Transverse colon (tissue), 4 donors: ENCODE results near the gene POM121C. TPM values are rescaled to one million over a fixed set of nuclear protein-coding genes. Genes with fewer than 3 reads are reported as not detected.
"Not testable (repeated sequence)": the region's sequence is repeated elsewhere in the genome, so short reads cannot be mapped to it uniquely, and the experiment has no call there.

Source experiments
- DNase-seq: peaks from one replicate; pipeline ENCODE4 v3.0.0-alpha.2; 2019
- H3K27ac ChIP-seq, 4 donors: fragments of 200-600 bp; sonication (generic); 2 replicates each; pipeline ENCODE4 v1.5.1; 2016 to 2018; ENCODE audit warnings: inconsistent platforms in 4 of 4
- H3K27me3 ChIP-seq: fragments of 200-600 bp; sonication (generic); 2 replicates; pipeline ENCODE4 v1.5.1; 2017; ENCODE audit warnings: inconsistent platforms
- H3K36me3 ChIP-seq, 4 donors: fragments of 200-600 bp; sonication (generic); 2 replicates each; pipeline ENCODE4 v1.5.1; 2017 to 2019; ENCODE audit warnings: inconsistent platforms in 4 of 4
- H3K4me1 ChIP-seq, 4 donors: fragments of 200-600 bp; sonication (generic); 2 replicates each; pipeline ENCODE4 v1.5.1; 2017 to 2020; ENCODE audit warnings: inconsistent platforms in 4 of 4
- H3K4me3 ChIP-seq, 4 donors: fragments of 200-600 bp; sonication (generic); 1 replicate in 1 of 4; 2 replicates in 3 of 4; pipeline versions ENCODE4 v1.5.1 to v1.6.1; 2017 to 2019; ENCODE audit warnings: inconsistent platforms in 4 of 4
- H3K9me3 ChIP-seq, 2 donors: fragments of 200-600 bp; sonication (generic); 2 replicates each; pipeline ENCODE4 v1.5.1; 2017 to 2019; ENCODE audit warnings: inconsistent platforms in 2 of 2
- WGBS, 2 donors: methylation state at CpG; one replicate each; pipeline ENCODE4 v1.1.5; 2018; ENCODE audit warnings: low coverage in 1 of 2; 5-methylcytosine and 5-hydroxymethylcytosine counted together
- in situ Hi-C, 4 donors: fragments of 200-750 bp; cut with MboI; loops; one replicate each; pipeline versions ENCODE4 v1.15.0 to v1.15.1; 2017; ENCODE audit warnings: low sequenced_read_pairs in 3 of 4, low pct_ligation_motif_present in 1 of 4, low pct_unique_long_range_greater_than_20kb in 1 of 4
- intact Hi-C: fragments of 100-400 bp; cut with DNase I; formaldehyde crosslinking; loops from one replicate; pipeline ENCODE4 v1.15.1; 2023; ENCODE audit warnings: low total_unique reads
- small RNA-seq, 4 donors: library from RNA; depleted of rRNA; stranded (forward); fragments of <200 nt; gene quantifications; one replicate each; pipeline ENCODE3, GENCODE V24; 2016
- total RNA-seq, 4 donors: library from RNA; depleted of rRNA; stranded (reverse); fragments of >200 nt; gene quantifications; one replicate each; pipeline ENCODE4 v1.1.0, GENCODE V29; 2016

The POM121C gene
- total RNA-seq, 4 donors from 2014 or later, result 20.5 to 76.4 (median 40.6) TPM

- H3K36me3 ChIP-seq, H3K4me3 ChIP-seq, H3K27ac ChIP-seq, intact Hi-C loops, DNase-seq, H3K27me3 ChIP-seq, in situ Hi-C loops, H3K9me3 ChIP-seq, H3K4me1 ChIP-seq: not testable (repeated sequence)
- WGBS, 2 donors, result no CpG with 5 or more reads among the region's 6 CpGs
These were observed 92.9 kb downstream of the POM121C start for GRCh38 chr7:75393194-75393593.

DNA sequence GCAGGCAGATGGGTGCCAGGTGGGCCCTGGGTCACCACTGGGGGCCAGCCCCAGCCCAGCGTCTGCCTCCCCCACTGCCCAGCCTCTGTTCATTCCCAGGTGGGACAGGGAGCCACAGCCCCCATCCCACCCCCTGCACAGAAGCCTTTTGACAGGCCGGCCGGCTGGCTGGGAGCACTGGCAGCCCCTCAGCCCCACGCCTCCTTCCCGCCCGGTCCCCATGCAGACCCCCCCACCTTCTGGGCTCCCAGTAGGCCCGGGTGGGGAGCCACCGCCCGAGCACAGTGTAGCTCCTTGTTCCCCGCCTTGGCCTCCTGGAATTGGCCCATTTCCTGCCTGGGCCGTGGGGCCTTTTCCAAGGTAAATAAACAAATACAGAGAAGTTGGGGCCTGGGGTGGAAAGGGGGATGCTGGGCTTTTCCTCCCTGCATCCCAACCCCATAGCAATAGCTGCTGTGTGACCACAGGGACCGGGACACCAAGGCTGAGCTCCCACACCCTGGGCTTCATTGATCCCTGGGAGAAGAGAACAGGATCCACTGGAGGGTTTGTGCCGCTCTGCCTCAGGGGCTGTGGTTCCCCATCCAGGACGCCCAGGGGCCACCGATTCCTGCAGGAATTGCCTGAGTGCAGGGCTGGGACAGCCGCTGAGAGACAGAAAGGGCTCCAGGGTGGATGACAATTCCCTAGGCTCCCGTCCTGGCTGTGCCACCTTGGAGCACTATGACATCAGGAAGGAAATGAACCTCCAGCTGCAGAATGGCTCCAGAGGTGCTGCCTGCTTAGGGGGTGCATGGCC lies 111.4 kb downstream of the POM121C start:
- H3K27me3 ChIP-seq, H3K9me3 ChIP-seq, DNase-seq, intact Hi-C loops, H3K4me3 ChIP-seq, H3K36me3 ChIP-seq, H3K27ac ChIP-seq, H3K4me1 ChIP-seq, in situ Hi-C loops: not testable (repeated sequence)
- WGBS, 2 donors, result no CpG with 5 or more reads among the region's 17 CpGs

- H3K36me3 ChIP-seq, DNase-seq, H3K9me3 ChIP-seq, H3K4me1 ChIP-seq, H3K27ac ChIP-seq, H3K4me3 ChIP-seq, in situ Hi-C loops, intact Hi-C loops, H3K27me3 ChIP-seq: not testable (repeated sequence)
- no CpG with 5 or more reads among the region's 4 CpGs for WGBS, 2 donors
These were observed 112.0 kb downstream of the POM121C start for GRCh38 chr7:75374144-75374518.

- H3K27ac ChIP-seq, H3K4me3 ChIP-seq, H3K36me3 ChIP-seq, H3K4me1 ChIP-seq, in situ Hi-C loops, DNase-seq, H3K9me3 ChIP-seq, H3K27me3 ChIP-seq, intact Hi-C loops: not testable (repeated sequence)
- no CpG with 5 or more reads among the region's 9 CpGs for WGBS, 2 donors
These were observed 118.8 kb downstream of the POM121C start for GRCh38 chr7:75367313-75367712.

Small RNA genes lying within 50 kb of the gene (small RNA-seq; reads per million reads assigned to genes)
- gene AC211429.1 (0 reads per million in 4 donors), gene RF00019 (0 reads per million in 4 donors)

Other genes starting within 250 kb of the POM121C start
- 1 to 10 TPM in 2 of 4 donors, under 1 TPM in 2; 0.20 to 3.7 (median 1.7) TPM for gene TRIM73, start 90.7 kb downstream of the POM121C start, total RNA-seq
- not detected for gene SPDYE5, start 6.0 kb upstream of the POM121C start, total RNA-seq